Measurements from ENCODE around the gene BCO1.

GRCh38 chr16:81221731-81222130 is 16.8 kb upstream of the BCO1 start:
- no peak for TF ChIP-seq POLR2A (IDR thresholded peaks at IDR 0.05)
- TF ChIP-seq, protein P1, sequence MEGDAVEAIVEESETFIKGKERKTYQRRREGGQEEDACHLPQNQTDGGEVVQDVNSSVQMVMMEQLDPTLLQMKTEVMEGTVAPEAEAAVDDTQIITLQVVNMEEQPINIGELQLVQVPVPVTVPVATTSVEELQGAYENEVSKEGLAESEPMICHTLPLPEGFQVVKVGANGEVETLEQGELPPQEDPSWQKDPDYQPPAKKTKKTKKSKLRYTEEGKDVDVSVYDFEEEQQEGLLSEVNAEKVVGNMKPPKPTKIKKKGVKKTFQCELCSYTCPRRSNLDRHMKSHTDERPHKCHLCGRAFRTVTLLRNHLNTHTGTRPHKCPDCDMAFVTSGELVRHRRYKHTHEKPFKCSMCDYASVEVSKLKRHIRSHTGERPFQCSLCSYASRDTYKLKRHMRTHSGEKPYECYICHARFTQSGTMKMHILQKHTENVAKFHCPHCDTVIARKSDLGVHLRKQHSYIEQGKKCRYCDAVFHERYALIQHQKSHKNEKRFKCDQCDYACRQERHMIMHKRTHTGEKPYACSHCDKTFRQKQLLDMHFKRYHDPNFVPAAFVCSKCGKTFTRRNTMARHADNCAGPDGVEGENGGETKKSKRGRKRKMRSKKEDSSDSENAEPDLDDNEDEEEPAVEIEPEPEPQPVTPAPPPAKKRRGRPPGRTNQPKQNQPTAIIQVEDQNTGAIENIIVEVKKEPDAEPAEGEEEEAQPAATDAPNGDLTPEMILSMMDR (IDR thresholded peaks at IDR 0.05 in 4 of 5, conservative IDR thresholded peaks at IDR 0.05 in 1 of 5) = no peak

Measured in gastrocnemius medialis (tissue), 4 donors.